HepG2 (cell line): Measurements from ENCODE around the gene P3H3. TPM values are rescaled to one million over a fixed set of nuclear protein-coding genes. Genes with fewer than 3 reads are reported as not detected.

ENCODE experiments used
- ATAC-seq: fragments of 200-7000 bp; cut with Tn5 transposase; 3 replicates; pipeline ENCODE4 v1.9.1; 2020; ENCODE audit warnings: mild to moderate bottlenecking, moderate library complexity
- BruUV-seq: library from RNA; stranded (reverse); fragments of 400-500 nt; replicated peaks from 2 replicates; lab custom pipeline; 2021; lab: Mats Ljungman, UMichigan
- CTCF ChIA-PET: fragments of 300-600 bp; formaldehyde crosslinking; extraction: SDS; loops from one replicate; lab custom pipeline; 2021; ENCODE audit warnings: low total read pairs, inconsistent platforms, low intra/inter-chr PET ratio; lab: Yijun Ruan, JAX
- POLR2A ChIA-PET: fragments of 350-600 bp; sonication (Branson Sonifier 250); formaldehyde crosslinking; loops from one replicate; lab custom pipeline; 2020; ENCODE audit warnings: antibody characterized with exemption, inconsistent platforms; lab: Yijun Ruan, JAX
- DNase-seq: peaks from one replicate; pipeline ENCODE4 v3.0.0-alpha.2; 2015; ENCODE audit warnings: low spot score
- FAIRE-seq: peaks from 3 replicates; lab custom pipeline; 2011; peaks lifted over from hg19 to GRCh38; lab: Jason Lieb, UNC
- H2AFZ ChIP-seq: one replicate; pipeline ENCODE4 v1.6.1; 2011; ENCODE audit warnings: low read length, inconsistent platforms
- H3K27ac ChIP-seq: fragments of 300-600 bp; 3 replicates; pipeline ENCODE4 v1.8.0; 2011; ENCODE audit warnings: mixed run types, mild to moderate bottlenecking, mixed read lengths, low read length, inconsistent platforms; ENCODE audit not compliant: insufficient read depth; ENCODE audit errors: extremely low read length
- H3K27me3 ChIP-seq, 2 experiments: fragments of 200-600 bp in 1 of 2; 2 replicates in 1 of 2; 3 replicates in 1 of 2; pipeline versions ENCODE4 v1.6.0 to v1.8.0; 2011; ENCODE audit warnings: low read length in 2 of 2, mild to moderate bottlenecking in 2 of 2, moderate library complexity in 2 of 2, inconsistent platforms in 1 of 2; ENCODE audit not compliant: insufficient read depth in 2 of 2, control insufficient read depth in 1 of 2
- H3K36me3 ChIP-seq, 2 experiments: fragments of 200-600 bp in 1 of 2; replicated peaks in 1 of 2; 2 replicates in 1 of 2; 3 replicates in 1 of 2; pipeline versions ENCODE4 v1.5.1 to v1.8.0; 2011; ENCODE audit warnings: low read length in 2 of 2, inconsistent platforms in 1 of 2; ENCODE audit not compliant: insufficient read depth in 2 of 2, control insufficient read depth in 1 of 2
- H3K4me1 ChIP-seq: 2 replicates; pipeline ENCODE4 v1.5.1; 2012; ENCODE audit warnings: low read length, inconsistent platforms; ENCODE audit not compliant: insufficient read depth
- H3K4me2 ChIP-seq: 2 replicates; pipeline ENCODE4 v1.6.0; 2011; ENCODE audit warnings: low read depth, low read length, inconsistent platforms
- H3K4me3 ChIP-seq, 3 experiments: fragments of 200-600 bp in 1 of 3; sonication (generic), shearing (Covaris generic) in 1 of 3; replicated peaks in 1 of 3; 2 replicates each; pipeline ENCODE4 v1.5.1; 2011 to 2016; ENCODE audit warnings: low read length in 3 of 3, inconsistent platforms in 2 of 3, low read depth in 2 of 3, mild to moderate bottlenecking in 2 of 3, control low read depth in 1 of 3, mixed read lengths in 1 of 3; ENCODE audit not compliant: insufficient read depth in 1 of 3
- H3K79me2 ChIP-seq: one replicate; pipeline ENCODE4 v1.6.1; 2011; ENCODE audit warnings: low read length, inconsistent platforms; ENCODE audit not compliant: insufficient read depth
- H3K9ac ChIP-seq: 2 replicates; pipeline ENCODE4 v1.6.0; 2011; ENCODE audit warnings: mild to moderate bottlenecking, low read depth, low read length, inconsistent platforms; ENCODE audit not compliant: insufficient read depth
- H3K9me3 ChIP-seq: 2 replicates; pipeline ENCODE4 v1.5.1; 2012; ENCODE audit warnings: mild to moderate bottlenecking, low read length
- H4K20me1 ChIP-seq: 2 replicates; pipeline ENCODE4 v1.6.0; 2011; ENCODE audit warnings: inconsistent platforms, mild to moderate bottlenecking, low read length, moderate library complexity; ENCODE audit not compliant: insufficient read depth
- ARHGAP35 ChIP-seq: sonication (generic); formaldehyde crosslinking; IDR thresholded peaks from 2 replicates; pipeline ENCODE4 v1.9.0; 2022; ENCODE audit warnings: mild to moderate bottlenecking, inconsistent platforms, moderate library complexity, missing genetic modification reagents, borderline replicate concordance
- NONO ChIP-seq, 2 experiments: fragments of 450-650 bp in 1 of 2; sonication (generic) in 1 of 2; formaldehyde crosslinking in 1 of 2; IDR thresholded peaks in 1 of 2; conservative IDR thresholded peaks in 1 of 2; 2 replicates each; pipeline versions ENCODE4 v1.6.1 to v1.8.0; 2017 to 2022; ENCODE audit warnings: mild to moderate bottlenecking in 1 of 2, missing genetic modification reagents in 1 of 2, moderate library complexity in 1 of 2
- POLR2AphosphoS5 ChIP-seq: IDR thresholded peaks from 2 replicates; pipeline ENCODE4 v1.6.1; 2012; ENCODE audit warnings: low read depth, low read length
- SMAD1 ChIP-seq: sonication (generic); formaldehyde crosslinking; IDR thresholded peaks from 2 replicates; pipeline ENCODE4 v1.4.0; 2020; ENCODE audit warnings: missing genetic modification reagents, low read depth, mild to moderate bottlenecking, borderline replicate concordance
- ZNF280D ChIP-seq: sonication (generic); formaldehyde crosslinking; IDR thresholded peaks from 2 replicates; pipeline ENCODE4 v1.5.1; 2020; ENCODE audit warnings: mild to moderate bottlenecking, missing genetic modification reagents
- ZNF343 ChIP-seq: sonication (generic); formaldehyde crosslinking; IDR thresholded peaks from 2 replicates; pipeline ENCODE4 v1.4.0; 2020; ENCODE audit warnings: mild to moderate bottlenecking, missing genetic modification reagents
- ZNF367 ChIP-seq: sonication (generic); formaldehyde crosslinking; IDR thresholded peaks from 2 replicates; pipeline ENCODE4 v1.4.0; 2020; ENCODE audit warnings: missing genetic modification reagents, borderline replicate concordance
- ZNF883 ChIP-seq: sonication (generic); formaldehyde crosslinking; IDR thresholded peaks from 2 replicates; pipeline ENCODE4 v1.5.1; 2020; ENCODE audit warnings: mild to moderate bottlenecking, missing genetic modification reagents; ENCODE audit errors: not compliant biosample characterization
- WGBS: methylation state at CpG from one replicate; pipeline ENCODE4 v1.1.6; 2017; ENCODE audit warnings: low lambda C conversion rate; 5-methylcytosine and 5-hydroxymethylcytosine counted together
- in situ Hi-C: cut with HindIII; loops from 2 replicates; pipeline ENCODE4 v1.10.0; 2017; ENCODE audit warnings: low pct_unique_long_range_greater_than_20kb; ENCODE audit not compliant: extremely low pct_ligation_motif_present
- intact Hi-C: fragments of 100-400 bp; cut with micrococcal nuclease; formaldehyde crosslinking; loops from one replicate; pipeline ENCODE4 v1.10.0; 2022; ENCODE audit not compliant: unreplicated experiment
- polyA plus RNA-seq, 8 experiments: library from polyadenylated mRNA; depleted of rRNA in 3 of 8; stranded (reverse) in 7 of 8; unstranded in 1 of 8; fragments of >200 nt; fragmentation: Illumina TruSeq in 4 of 8; extraction: Trizol in 4 of 8; gene quantifications; 2 replicates each; pipeline versions ENCODE4 v1.2.1 to v1.2.3, GENCODE V29; 2011 to 2016; ENCODE audit warnings: low read depth in 4 of 8, missing spikeins in 1 of 8, mixed read lengths in 1 of 8; ENCODE audit not compliant: insufficient read depth in 1 of 8
- total RNA-seq, 5 experiments: library from RNA; depleted of rRNA; stranded (reverse); fragments of >200 nt; fragmentation: Illumina TruSeq; extraction: Trizol; gene quantifications; 2 replicates each; pipeline ENCODE4 v1.2.3, GENCODE V29; 2016; ENCODE audit warnings: low read depth in 1 of 5
- TF ChIP-seq, protein P1 (sequence below): sonication (generic); formaldehyde crosslinking; IDR thresholded peaks from 2 replicates; pipeline ENCODE4 v1.8.1; 2022; ENCODE audit warnings: low read depth, mild to moderate bottlenecking, missing genetic modification reagents

Gene P3H3
- total and polyA plus RNA-seq, 2 of the 13 experiments (the other 11 are each of a cell fraction or from before 2014, with no cell fraction given): 20.1 to 20.5 TPM

- H3K4me1 ChIP-seq: peaks cover 61% of the 10 kb centered on the region
- TF ChIP-seq ARHGAP35 (CRISPR knock-in tag) (no peak), ZNF280D (CRISPR knock-in tag) (no peak), ZNF367 (CRISPR knock-in tag) (no peak), SMAD1 (no peak), ZNF883 (CRISPR knock-in tag) (no peak), ZNF343 (CRISPR knock-in tag) (no peak), NONO (IDR thresholded peaks at IDR 0.05) (no peak), NONO (CRISPR knock-in tag; conservative IDR thresholded peaks at IDR 0.05) (no peak), POLR2AphosphoS5 (no peak)
- TF ChIP-seq, protein P1, sequence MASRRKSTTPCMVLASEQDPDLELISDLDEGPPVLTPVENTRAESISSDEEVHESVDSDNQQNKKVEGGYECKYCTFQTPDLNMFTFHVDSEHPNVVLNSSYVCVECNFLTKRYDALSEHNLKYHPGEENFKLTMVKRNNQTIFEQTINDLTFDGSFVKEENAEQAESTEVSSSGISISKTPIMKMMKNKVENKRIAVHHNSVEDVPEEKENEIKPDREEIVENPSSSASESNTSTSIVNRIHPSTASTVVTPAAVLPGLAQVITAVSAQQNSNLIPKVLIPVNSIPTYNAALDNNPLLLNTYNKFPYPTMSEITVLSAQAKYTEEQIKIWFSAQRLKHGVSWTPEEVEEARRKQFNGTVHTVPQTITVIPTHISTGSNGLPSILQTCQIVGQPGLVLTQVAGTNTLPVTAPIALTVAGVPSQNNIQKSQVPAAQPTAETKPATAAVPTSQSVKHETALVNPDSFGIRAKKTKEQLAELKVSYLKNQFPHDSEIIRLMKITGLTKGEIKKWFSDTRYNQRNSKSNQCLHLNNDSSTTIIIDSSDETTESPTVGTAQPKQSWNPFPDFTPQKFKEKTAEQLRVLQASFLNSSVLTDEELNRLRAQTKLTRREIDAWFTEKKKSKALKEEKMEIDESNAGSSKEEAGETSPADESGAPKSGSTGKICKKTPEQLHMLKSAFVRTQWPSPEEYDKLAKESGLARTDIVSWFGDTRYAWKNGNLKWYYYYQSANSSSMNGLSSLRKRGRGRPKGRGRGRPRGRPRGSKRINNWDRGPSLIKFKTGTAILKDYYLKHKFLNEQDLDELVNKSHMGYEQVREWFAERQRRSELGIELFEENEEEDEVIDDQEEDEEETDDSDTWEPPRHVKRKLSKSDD (CRISPR knock-in tag): no peak
- TF ChIP-seq, all 625 proteins: peak for 0
- H3K27me3 ChIP-seq: no peaks in the 10 kb centered on the region
- POLR2A ChIA-PET: no interaction called here
- no peak overlapping the region for H2AFZ ChIP-seq
- no peaks in the 10 kb centered on the region for H3K9me3 ChIP-seq
- H3K4me2 ChIP-seq: no peak overlapping the region
- CTCF ChIA-PET: no interaction called here
- DNase-seq (no peak), FAIRE-seq (no peak), ATAC-seq (no peak)
- no TSS peak for BruUV-seq
- 95% methylated on average over 2 of the region's 2 CpGs for WGBS
- intact Hi-C loops: no loop called here
- no peak overlapping the region for H3K4me3 ChIP-seq
- no peaks in the 10 kb centered on the region for H3K36me3 ChIP-seq
- no peaks in the 10 kb centered on the region for H3K79me2 ChIP-seq
- no peak overlapping the region for H3K27ac ChIP-seq
- in situ Hi-C loops: no loop called here
- no peaks in the 10 kb centered on the region for H4K20me1 ChIP-seq
- no peak overlapping the region for H3K9ac ChIP-seq
Measured at GRCh38 chr12:6795088-6795487, 33.1 kb upstream of the P3H3 start.
